Activated CD4-positive, alpha-beta T cell treated with anti-CD3 and anti-CD28 coated beads, Interleukin-2, Interleukin-6, amounts not matched to agents 100 ng/mL and 50 ng/mL, durations not matched to agents 16 hours and 8 hours (primary cell): ENCODE results near the gene BFAR.
"Not testable (repeated sequence)": the region's sequence is repeated elsewhere in the genome, so short reads cannot be mapped to it uniquely, and the experiment has no call there.

Source experiments
- DNase-seq: peaks from one replicate; pipeline ENCODE4 v3.0.0-alpha.2; 2020

BFAR gene

DNA sequence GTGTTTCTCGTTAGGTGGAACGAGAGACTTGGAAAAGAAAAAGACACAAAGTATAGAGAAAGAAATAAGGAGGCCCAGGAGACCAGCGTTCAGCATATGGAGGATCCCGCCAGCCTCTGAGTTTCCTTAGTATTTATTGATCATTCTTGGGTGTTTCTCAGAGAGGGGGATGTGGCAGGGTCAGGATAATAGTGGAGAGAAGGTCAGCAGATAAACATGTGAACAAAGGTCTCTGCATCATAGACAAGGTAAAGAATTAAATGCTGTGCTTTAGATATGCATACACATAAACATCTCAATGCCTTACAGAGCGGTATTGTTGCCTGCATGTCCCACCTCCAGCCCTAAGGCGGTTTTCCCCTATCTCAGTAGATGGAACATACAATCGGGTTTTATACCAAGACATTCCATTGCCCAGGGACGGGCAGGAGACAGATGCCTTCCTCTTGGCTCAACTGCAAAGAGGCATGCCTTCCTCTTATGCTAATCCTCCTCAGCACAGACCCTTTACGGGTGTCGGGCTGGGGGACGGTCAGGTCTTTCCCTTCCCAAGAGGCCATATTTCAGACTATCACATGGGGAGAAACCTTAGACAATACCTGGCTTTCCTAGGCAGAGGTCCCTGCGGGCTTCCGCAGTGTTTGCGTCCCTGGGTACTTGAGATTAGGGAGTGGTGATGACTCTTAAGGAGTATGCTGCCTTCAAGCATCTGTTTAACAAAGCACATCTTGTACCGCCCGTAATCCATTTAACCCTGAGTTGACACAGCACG lies 3.6 kb downstream of the BFAR start:
- not testable (repeated sequence) for DNase-seq

DNA sequence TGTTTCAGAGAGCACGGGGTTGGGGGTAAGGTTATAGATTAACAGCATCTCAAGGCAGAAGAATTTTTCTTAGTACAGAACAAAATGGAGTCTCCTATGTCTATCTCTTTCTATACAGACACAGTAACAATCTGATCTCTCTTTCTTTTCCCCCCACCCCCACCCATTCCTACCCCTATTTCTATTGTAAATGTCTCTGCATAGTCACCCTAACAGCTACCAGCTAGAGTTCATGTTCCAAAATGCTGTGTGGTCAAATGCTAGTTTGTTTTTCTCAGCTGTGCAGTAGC lies 4.1 kb downstream of the BFAR start:
- not testable (repeated sequence) for DNase-seq

DNA sequence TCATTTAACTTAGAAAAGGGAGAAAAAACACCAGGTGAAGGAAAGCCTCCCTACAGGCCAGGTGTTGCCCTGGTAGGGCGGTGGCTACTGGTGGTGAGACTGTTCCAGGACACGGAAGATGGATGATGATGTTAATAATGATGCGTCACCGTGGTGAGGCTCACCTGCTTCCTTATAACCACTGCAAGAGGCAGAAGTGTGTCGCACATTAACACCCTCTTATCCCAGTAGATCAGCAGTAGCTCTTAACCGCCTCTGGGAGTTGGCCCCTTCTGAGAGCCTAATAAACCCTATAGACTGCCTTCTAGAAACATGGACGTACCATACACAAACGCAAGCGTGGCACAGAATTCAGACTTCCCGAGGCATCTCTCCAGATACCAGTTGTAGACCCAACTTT lies 7.8 kb downstream of the BFAR start:
- no peak for DNase-seq

DNA sequence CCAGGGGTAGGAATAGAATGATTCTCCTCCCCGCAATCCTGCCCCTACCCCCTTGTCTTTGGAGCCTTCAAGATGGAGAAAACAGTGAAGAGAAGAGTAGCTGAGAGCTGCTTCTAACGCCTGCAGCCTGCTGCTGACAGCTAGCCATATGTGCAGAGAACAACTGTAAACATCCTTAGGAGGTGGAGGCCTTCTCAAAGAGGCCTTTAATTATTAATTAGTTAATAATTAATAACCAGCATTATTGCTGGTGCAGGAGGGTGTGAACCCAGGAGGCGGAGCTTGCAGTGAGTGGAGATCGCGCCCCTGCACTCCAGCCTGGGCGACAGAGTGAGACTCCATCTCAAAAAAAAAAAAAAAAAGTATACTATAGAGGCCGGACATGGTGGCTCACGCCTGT lies 8.5 kb downstream of the BFAR start:
- DNase-seq = no peak

DNA sequence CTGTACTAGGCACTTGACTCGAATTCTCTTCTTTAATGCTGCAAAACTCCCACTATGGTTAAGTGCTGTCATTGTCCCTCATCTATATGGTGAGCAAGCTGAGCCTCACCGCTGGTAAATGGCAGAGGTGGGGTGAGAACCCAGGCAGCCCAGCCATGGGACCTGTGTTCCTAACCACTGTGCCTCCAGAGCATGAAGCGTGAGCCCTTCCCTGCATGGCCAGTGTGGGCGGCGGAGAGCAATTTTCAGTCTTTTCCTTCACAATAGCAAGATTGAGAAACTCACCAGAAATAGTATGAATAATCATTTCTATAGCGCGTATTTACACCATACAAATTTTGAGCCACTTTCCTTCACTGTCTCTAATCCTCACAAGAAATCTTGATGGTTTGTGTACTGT lies 9.2 kb downstream of the BFAR start:
- DNase-seq = no peak

DNA sequence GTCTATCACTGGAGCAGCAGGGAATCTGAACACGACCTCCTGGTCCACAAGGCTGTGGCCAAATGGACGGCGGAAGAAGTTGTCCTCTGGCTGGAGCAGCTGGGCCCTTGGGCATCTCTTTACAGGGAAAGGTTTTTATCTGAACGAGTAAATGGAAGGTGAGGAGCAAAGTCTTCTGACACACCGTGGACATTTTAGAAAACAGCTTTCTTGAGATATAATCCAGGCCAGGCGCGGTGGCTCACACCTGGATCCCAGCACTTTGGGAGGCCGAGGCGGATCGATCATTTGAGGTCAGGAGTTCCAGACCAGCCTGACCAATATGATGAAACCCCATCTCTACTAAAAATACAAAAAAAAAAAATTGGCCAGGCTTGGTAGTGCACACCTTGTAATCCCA lies 17.1 kb downstream of the BFAR start:
- DNase-seq = no peak

DNA sequence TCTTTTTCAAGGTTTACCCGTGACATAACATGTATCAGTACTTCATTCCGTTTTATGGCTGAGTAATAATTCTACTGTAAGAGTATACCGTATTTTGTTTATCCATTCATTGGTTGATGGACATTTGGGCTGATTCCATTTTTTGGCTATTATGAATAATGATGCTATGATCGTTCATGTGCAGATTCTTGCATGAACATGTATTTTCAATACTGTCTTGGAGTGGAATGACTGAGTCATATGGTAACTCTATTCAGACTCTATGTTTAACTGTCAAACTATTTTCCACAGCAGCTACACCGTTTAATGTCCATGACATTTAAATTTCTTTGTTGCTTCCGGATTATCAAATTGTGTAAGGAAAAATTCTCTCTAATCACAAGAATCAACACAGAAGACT lies 17.9 kb downstream of the BFAR start:
- peak; percentile 12 for DNase-seq

DNA sequence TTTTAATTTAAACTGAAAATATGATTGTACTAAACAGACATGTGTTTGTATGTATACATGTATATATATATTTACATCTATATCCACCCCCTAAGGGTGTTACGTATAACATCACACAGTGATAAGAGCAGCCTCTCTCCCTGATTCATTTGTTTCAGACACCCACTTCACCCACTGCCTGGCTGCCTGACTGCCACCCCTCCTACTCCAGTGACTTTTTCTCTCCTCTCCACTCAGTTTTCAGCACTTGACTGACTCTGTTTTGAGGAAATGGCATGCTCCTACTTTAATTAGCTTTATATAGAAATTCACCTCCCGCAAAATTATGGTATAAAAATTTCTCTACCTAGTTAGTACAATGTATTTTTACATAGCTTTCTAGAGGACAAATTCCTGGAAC lies 20.0 kb downstream of the BFAR start:
- no peak for DNase-seq

DNA sequence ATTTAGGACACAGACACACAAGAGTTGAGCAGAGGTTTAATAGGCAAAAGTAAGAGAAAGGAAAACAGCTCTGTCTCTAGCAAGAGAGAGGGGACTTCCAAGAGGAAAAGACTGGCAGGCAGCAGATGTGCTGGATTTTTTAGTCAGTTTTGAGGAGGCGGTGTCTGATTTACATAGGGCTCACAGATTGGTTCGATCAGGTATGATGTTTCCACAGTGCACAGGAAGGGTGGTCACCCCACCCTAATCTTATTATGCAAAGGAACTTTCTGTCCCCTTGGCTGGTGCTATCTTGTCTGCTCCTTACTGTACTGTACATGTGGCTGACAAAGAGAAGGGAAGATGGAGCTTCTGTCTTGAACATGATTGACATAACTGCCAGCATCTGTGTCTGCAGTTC lies 25.3 kb downstream of the BFAR start:
- no peak for DNase-seq

DNA sequence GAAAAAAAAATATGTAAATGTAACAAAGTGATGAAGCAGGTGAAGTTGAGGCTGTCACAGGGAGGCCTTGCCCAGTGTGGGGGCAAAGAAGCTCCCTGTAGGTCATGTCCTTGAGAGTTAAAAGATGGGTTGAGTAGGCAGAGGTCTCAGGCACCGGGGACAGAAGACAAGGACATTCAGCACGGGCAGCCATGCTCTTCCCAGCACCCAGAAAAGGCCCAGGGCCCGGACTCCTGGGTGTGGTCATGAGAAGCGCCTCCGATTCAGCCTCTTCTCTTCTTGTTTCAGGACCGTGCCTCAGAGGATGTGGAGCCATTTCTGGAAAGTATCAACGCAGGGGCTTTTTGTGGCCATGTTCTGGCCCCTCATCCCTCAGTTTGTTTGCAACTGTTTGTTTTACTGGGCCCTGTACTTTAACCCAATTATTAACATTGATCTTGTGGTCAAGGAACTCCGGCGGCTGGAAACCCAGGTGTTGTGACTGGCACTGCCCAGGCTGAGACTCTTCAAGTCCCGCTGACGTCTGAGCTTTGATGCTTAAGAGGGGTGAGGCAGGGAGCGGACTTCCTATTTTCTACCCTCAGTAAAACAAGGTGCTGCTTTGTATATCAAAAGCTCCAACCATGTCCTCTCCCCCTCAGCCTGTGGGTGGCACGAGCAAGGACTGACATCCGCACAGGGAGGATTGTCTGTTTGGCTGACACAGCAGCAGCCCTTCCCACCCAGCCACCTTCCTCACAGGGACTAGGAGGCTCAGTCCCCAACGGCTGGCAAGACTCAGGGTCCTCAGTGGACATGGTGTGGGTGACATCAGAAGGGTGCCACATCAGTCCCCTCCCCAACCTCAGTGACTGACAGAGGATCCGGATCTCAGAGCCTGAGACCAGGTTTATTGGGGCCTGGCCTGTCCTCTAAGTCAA lies 34.9 kb downstream of the BFAR start:
- no peak for DNase-seq

DNA sequence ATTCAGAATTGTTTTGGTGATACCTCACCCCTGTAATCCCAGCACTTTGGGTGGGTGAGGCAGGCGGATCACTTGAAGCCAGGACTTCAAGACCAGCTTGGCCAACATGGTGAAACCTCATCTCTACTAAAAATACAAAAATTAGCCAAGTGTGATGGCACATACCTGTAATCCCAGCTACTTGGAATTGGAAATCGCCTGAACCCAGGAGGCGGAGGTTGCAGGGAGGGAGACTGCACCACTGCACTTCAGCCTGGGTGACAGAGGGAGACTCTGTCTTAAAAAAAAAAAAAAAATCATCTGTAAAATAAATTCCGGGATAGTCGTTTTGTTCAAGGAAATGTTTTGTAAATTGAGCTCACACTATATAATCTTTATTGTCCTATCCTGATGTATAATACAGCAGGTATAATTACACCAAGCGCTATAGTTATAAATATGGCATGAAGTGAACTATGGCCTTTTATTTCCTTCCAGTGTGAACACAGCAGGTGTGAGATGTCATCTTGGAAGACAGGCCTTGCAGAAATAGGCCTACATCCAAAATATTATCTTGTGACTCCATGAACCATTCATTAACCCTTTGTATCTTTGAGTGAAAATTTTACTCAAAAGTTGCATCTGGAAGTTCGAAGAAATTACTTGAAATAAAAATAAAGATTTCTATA lies 35.9 kb downstream of the BFAR start:
- no peak for DNase-seq

DNA sequence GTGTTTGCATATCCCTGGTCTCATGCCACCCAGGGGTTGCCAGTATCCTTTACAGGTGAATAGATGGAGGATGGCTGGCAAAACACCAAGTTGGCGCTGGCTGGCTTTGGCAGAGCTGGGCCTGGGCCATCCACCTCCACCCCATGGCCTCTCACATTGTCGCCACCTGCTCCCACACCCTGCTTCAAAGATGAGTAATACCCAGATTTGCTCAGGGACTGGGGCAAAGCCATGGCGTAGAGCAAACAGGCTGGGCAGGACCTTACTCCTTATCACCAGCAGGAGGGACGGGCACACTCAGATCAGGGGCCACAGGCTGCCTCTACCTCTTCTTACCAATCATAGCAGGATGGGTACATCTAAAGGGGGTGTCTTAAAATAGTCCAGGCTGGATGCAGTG lies 37.0 kb downstream of the BFAR start:
- DNase-seq = peak; percentile 9

DNA sequence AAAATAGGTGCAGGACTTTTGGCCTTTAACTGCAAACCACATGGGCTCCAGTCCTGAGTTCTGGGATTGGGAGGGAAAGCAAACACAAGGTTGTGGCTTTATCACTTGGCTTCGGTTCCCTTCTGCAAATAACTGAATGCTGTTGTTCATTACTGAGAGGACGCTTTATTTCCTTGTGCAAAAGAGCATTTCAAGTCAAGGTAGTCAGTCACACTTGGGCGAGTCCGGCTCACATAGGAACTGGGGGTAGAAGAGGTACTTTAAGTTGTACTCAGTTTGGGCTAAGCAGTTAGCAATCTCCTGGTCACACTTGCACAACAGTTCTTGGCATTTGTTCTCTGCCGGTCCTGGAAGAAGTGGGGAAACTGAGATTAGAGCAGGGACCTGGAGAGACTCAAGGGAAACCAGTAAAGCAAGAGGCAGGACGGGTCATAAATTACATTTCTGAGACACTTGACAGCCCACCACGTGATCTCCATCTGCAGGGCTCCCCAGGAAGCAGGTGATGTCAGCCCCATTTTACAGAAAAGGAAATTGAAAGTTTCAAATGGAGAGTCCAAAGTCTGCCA lies 39.7 kb downstream of the BFAR start:
- peak; percentile 22 for DNase-seq

DNA sequence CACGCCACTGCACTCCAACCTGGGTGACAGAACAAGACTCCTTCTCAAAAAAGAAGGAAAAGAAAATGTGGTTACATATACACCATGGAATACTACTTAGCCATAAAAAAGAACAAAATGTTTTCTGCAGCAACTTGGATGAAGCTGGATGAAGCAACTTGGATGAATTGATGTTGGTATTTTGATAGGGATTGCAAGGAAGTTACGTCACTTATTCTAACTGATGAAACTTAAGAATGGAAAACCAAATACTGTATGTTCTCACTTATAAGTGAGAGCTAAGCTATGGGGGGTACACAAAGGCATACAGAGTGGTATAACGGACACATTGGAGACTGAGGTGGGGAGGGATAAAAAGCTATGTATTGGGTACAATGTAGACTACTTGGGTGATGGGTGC lies 43.9 kb downstream of the BFAR start:
- no peak for DNase-seq

DNA sequence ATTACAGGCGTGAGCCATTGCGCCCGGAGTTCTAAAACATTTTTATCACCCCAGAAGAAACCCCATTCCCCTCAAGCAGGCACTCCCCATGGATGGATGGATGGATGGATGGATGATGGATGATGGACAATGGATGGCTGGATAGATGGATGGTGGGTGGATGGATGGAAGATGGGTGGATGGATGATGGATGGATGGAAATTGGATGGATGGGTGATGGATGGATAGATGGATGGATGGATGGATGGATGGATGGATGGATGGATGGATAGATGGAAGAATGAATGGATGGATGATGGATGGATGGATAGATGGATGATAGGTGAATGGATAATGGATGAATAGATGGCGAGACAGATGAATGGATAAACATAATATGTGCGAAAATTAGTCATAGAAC lies 44.9 kb downstream of the BFAR start:
- DNase-seq = no peak

DNA sequence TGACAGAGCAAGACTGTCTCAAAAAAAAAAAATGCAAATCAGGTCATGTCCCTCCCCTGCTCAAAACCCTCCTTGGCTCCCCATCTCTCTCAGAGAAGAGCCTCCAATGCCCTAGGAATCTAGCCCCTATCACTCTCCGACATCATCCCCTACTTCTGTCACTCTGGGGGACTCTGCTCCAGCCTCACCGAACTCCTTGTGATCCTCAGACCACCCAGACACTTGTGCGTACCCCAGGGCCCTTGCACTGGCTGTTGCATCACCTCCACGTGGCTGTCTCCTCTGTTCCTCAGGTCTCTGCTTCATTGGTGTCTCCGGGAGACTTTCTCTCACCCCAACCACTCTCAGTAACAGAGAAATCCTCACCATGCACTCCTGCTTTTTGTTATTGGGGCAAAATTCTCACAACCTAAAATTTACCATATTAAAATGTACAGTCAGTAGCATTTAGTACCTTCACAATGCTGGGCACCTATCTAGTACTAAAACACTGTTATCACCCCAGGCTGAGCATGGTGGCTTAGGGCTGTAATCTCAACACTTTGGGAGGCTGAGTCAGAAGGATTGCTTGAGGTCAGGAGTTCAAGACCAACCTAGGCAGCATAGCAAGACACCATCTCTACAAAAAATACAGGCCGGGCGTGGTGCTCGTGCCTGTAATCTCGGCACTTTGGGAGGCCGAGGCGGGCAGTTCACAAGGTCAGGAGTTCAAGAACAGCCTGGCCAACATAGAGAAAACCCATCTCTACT lies 46.2 kb downstream of the BFAR start:
- no peak for DNase-seq

DNA sequence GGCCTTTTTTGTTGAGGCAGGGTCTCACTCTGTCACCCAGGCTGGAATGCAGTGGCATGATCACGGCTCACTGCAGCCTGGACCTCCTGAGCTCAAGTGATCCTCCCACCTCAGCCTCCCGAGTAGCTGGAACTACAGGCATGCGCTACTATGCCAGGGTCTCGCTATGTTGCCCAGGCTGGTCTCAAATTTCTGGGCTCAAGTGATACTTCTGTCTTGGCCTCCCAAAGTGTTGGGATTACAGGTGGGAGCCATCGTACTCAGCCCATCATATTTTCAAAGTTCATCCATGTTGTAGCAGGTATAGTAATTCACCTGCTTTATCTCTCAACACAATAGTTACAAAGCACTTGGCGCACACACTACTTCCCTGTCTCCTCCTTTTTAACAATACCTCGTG lies 47.6 kb downstream of the BFAR start:
- DNase-seq = not testable (repeated sequence)

DNA sequence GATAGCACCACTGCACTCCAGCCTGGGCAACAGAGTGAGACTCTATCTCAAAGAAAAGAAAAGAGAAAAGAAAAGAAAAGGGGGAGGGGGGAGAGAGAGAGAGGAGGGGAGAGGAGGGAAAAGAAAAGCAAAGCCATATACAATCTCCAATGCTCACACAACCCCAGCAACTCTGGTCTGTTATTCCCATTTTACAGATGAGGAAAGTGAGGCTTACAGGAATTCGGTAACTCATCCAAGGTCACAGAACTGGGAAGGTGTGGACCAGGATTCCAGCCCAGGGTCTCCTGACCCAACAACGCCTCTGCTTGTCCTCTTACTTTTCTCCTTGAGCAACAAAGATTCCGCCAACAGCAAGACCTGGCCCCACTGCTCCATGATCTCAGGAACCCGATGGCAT lies 48.4 kb downstream of the BFAR start:
- no peak for DNase-seq

DNA sequence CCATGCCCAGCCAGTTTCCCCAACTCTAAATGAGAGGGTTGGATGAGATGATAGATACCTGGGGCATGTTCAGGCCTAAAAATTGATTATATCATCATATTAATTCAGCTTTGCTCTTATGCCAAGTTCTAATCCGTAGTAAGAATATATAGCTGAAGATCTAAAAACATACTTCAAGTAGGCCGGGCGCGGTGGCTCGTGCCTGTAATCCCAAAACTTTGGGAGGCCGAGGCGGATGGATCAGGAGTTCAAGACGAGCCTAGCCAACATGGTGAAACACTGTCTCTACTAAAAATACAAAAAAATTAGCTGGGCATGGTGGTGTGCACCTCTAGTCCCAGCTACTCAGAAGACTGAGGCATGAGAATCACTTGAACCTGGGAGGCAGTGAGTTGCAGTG lies 49.4 kb downstream of the BFAR start:
- DNase-seq = no peak

DNA sequence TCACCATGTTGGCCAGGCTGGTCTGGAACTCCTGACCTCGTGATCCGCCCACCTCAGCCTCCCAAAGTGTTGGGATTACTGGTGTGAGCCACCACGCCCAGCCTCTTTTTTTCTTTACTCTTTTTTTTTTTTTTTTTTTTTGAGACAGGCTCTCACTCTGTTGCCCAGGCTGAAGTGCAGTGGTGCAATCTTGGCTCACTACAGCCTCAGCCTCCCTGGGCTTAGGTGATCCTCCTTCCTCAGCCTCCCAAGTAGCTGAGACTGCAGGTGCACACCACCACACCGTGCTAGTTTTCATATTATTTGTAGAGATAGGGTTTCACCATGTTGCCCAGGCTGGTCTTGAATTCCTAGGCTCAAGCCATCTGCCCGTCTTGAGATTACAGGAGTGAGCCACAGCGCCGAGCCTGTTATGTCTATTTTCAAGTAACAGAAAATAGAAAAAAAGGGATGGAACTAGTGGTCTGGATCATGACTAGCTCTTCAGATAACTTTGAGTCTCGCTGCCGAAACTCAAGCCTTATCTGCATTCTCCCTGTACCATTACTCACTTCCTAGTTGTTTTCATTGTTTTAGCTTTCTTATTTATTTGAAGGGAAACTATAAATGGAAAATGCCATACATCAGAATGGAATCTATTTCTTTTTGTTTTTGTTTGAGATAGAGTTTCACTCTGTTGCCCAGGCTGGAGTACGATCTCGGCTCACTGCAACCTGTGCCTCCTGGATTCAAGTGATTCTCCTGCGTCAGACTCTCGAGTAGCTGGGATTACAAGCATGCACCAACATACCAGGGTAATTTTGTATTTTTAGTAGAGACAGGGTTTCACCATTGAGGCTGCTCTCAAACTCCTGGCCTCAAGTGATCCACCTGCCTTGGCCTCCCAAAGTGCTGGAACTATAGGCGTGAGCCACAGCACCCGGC lies 53.4 kb downstream of the BFAR start:
- not testable (repeated sequence) for DNase-seq

DNA sequence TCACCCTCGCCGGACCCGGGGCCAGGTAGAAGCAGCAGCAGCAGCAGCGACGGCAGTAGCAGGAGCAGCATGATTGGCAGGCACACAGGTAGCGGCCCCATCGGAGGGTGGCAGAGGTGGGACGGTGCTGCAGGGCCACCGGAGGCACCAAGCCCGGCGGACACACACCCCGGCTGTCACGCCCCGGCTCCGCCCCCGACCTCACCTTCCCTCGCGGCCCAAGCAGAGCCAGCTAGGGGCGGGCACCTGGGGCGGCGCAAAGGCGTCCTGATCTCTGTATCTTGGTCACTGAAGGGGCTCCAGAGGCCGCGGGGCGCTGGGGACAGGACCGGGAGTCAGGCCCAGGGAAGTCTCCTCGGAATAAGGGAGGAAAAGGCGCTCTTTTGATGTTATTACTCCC lies 61.4 kb downstream of the BFAR start, which contains the start of gene PLA2G10:
PLA2G10 (minus strand) TSS at position 180 of the 400 bp plus-strand sequence; CDS start at position 101, 79 bp downstream.
- DNase-seq = not testable (repeated sequence)
